HCT116 (cell line): ENCODE data around the gene CCL7.

Experiments used
- CBX3 ChIP-seq: IDR thresholded peaks from 2 replicates; pipeline ENCODE4 v1.6.1; 2012; ENCODE audit warnings: low read depth
- CEBPB ChIP-seq: IDR thresholded peaks from 2 replicates; pipeline ENCODE4 v1.6.1; 2012; ENCODE audit warnings: low read depth
- CTCF ChIP-seq, 3 experiments: fragments of 200-600 bp in 1 of 3; sonication (generic) in 1 of 3; IDR thresholded peaks in 2 of 3; conservative IDR thresholded peaks in 1 of 3; 2 replicates each; pipeline ENCODE4 v1.5.1; 2012 to 2017; ENCODE audit warnings: low read depth in 2 of 3, low read length in 2 of 3, antibody characterized with exemption in 1 of 3, borderline replicate concordance in 1 of 3, control low read depth in 1 of 3, mild to moderate bottlenecking in 1 of 3, mixed read lengths in 1 of 3, mixed run types in 1 of 3, moderate library complexity in 1 of 3; ENCODE audit not compliant: insufficient read depth in 1 of 3
- FOSL1 ChIP-seq: IDR thresholded peaks from 2 replicates; pipeline ENCODE4 v1.6.1; 2012; ENCODE audit warnings: low read depth
- POLR2A ChIP-seq: IDR thresholded peaks from 2 replicates; pipeline ENCODE4 v1.7.0; 2011; ENCODE audit warnings: borderline replicate concordance; ENCODE audit not compliant: insufficient read depth, insufficient read length; ENCODE audit errors: extremely low read depth
- POLR2AphosphoS5 ChIP-seq: IDR thresholded peaks from 2 replicates; pipeline ENCODE4 v1.6.1; 2011; ENCODE audit warnings: mild to moderate bottlenecking, low read depth, low read length, moderate library complexity
- ZBTB33 ChIP-seq: IDR thresholded peaks from 2 replicates; pipeline ENCODE4 v1.6.1; 2011; ENCODE audit warnings: mild to moderate bottlenecking, low read length, moderate library complexity; ENCODE audit not compliant: insufficient replicate concordance; ENCODE audit errors: extremely low read depth

- TF ChIP-seq POLR2A (no peak), ZBTB33 (no peak), CEBPB (no peak), CTCF (IDR thresholded peaks at IDR 0.05 in 2 of 3, conservative IDR thresholded peaks at IDR 0.05 in 1 of 3; ENCODE audit: borderline replicate concordance in 1 of 3, insufficient read depth in 1 of 3, low read depth in 2 of 3, low read length in 2 of 3) (no peak), POLR2AphosphoS5 (no peak), CBX3 (no peak), FOSL1 (no peak)
These were observed 32.6 kb downstream of the CCL7 start for GRCh38 chr17:34302636-34303035.
